Fibroblast of skin of scalp (primary cell): ENCODE data around the gene TRABD2B.

Source experiments
- DNase-seq: peaks from one replicate; pipeline ENCODE4 v3.0.0-alpha.2; 2013

The TRABD2B gene

DNA sequence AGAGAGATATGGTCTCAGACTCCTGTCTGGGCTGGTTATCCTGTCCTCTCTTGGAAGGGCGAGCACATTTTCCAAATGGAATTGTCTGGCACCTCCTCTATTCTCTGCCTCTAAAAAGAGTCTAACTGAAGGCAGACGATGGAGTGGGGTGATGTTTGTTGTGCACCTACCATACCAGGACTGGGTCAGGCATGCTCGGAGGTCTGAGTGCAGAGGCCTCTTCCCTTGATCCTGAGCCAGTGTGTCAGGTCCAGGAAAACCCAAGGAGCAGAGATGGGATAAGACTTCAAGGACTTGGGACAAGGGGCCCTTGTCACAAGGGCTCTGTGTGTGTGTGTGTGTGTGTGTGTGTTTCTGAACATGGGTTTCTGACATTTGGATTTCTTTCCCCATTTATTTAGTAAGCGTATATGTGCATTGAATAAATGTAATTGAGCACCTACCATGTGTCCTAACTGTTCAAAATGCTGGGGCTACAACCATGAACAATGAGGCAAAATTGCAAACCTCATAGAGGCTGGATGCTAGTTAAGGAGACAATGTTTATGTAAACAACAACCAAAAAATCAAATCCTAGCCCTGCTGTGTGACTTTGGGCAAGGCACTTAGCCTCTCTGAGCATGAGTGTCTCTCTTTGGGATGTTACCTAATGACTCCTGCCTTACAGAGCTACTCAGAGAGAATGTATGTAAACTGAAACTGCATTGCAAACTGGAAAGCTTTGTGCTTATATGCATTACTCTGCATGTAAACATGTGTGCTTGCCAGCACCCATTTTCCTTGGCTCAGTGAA, 283.0 kb downstream of the TRABD2B start:
- no peak for DNase-seq

DNA sequence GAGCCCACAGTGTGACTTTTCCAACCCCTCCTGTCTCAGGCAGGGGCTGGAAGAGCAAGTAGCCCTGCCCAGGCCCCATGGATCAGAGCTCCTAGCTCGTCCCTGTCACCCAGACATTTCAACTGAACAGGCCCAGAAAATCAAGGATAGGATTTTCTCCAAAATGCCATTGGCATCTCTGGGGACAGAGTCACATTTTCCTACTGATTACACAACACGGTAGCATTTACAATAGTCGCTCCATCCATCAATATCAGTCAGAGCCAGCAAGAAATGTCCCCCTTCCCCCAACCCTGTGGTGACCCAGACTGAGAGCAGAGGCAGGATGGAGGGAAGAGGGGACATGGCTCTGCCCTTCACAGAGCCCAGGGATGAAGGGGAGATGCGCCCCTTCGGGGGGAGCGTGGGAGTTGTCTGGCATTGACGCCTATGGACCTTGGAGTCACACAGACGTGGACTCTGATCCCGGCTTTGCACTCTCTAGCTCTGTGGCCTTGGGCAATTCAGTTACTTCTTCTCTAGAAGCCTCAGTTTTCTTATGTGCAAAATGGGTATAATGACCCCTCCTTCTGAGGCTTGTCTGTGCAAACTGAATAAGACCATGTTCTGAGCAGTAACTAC, 283.7 kb downstream of the TRABD2B start:
- DNase-seq, result no peak

DNA sequence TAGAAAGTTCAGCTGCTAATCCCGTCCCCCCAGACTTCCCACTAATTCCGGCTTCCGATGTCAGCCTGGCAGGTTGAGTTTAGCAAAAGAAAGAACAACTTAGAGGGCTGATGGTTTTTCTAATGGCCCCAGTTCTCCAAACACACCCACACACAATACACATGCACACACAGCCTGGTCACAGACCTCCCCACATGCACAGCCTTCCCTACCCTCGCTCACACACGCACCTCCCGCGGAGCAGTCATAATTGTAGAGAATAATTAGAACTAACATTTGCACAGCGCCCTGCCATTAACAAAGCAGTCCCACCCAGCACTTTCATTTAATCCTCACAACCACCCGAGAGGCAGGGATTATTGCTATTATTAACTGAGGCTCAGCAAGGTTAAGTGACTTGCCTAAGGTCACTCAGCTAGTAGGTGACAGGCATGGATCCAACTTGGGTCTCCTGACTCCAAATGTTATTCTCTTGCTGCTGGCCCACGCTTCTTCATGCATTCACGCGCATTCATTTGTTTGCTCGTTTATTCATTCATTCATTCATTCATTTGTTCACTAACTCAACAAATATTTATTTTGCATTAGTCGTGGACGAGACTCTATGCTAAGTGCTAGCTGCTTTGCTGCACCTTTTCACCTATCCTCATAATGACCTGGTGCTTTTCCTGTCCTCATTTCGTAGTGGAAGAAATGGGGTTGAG, 284.4 kb downstream of the TRABD2B start:
- no peak for DNase-seq

DNA sequence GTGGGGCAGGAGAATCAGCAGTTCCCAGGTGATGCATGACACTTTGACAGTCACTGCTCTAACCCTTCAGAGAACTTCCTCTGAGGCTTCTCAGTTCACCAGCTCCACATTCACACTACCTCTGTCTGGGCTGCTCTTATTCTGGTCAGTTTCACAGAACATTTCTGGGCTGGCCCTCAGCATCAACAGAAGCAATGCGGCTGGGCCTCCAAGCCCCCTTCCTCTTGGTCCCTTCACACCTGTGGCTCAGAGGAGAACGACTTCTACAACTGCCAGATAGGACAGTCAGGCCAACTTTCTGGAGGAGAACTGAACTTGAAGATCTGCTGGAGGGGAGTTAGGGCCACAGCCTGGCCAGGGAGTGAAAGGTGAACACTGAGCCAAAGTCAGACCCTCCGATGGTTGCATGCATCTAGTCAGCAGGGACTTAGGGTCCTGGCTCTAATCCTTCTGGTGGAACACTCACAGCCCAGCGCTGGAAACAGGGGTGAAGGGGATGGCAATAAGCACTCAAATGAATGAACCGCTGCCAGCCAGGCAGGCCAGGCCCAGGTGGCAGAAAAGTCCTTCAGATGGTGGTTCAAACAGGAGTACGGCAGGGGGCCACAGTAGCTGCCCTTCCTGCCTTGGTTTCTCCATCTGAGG, 285.2 kb downstream of the TRABD2B start:
- no peak for DNase-seq

DNA sequence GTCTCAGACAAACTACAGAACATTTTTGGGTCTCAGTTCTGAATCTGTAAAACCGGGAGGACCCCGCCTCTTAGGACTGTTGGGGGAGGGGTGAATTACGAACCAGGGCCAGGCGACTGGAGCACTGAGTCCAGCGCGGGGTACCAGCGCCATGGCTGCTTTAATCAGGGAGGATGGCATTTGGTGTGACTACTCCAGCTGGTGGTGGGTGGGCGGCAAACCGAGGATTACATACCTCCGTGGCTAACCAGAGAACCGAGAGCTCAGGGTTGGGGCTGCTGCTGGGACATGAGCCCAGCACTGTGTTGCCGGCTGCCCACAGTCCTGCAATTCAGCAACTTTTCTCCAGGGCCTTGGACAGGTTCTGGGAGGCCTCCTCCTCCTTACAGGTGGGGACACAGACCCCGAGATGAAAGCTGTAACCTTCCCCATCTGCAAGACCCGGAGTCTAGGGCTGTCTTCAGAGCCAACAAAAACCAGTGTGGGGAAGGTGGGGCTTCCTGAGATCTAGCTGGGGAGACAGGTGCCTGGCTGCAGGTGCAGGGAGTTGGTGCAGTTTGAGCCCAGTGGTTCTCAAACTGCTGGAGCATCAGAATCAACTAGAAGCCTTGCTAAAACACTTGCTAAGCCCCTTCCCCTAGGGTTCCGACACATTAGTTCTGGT, 285.9 kb downstream of the TRABD2B start:
- no peak for DNase-seq
